ENCODE data around the gene ATP8A1. TPM values are rescaled to one million over a fixed set of nuclear protein-coding genes. Genes with fewer than 3 reads are reported as not detected.
"Not testable (repeated sequence)": the region's sequence is repeated elsewhere in the genome, so short reads cannot be mapped to it uniquely, and the experiment has no call there.

The ATP8A1 gene
- total and polyA plus RNA-seq, 2 of the 8 experiments (the other 6 are each of a cell fraction or from before 2014, with no cell fraction given) = 3.7 to 14.9 TPM

GRCh38 chr4:42701780-42702179, 44.9 kb upstream of the ATP8A1 start:
- H2BK5ac ChIP-seq (ENCODE audit: low read depth, low read length); H3K4ac ChIP-seq (replicated peaks; ENCODE audit: insufficient read length, low read depth, low read length); H3K79me2 ChIP-seq (ENCODE audit: control insufficient read depth in 1 of 2, insufficient read depth in 2 of 2, low read length in 2 of 2); H4K91ac ChIP-seq (replicated peaks; ENCODE audit: insufficient read length, low read length); H2AFZ ChIP-seq (ENCODE audit: low read length); DNase-seq (ENCODE audit: low read depth in 1 of 2, low spot score in 2 of 2); H3K4me3 ChIP-seq (ENCODE audit: extremely low read depth in 1 of 4, insufficient read depth in 2 of 4, low read depth in 3 of 4, low read length in 4 of 4); POLR2A ChIA-PET (ENCODE audit: partially characterized antibody); H3K14ac ChIP-seq (ENCODE audit: insufficient read length); CTCF ChIA-PET (ENCODE audit: partially characterized antibody); H4K5ac ChIP-seq (ENCODE audit: insufficient read length, low read depth, low read length); H3K9me3 ChIP-seq (ENCODE audit: insufficient read depth in 2 of 2, low read depth in 1 of 2, low read length in 1 of 2); H3K18ac ChIP-seq (ENCODE audit: extremely low read depth, low read length); H2AK5ac ChIP-seq (ENCODE audit: low read depth, low read length); H3K23me2 ChIP-seq (ENCODE audit: low read depth, low read length); H3K27ac ChIP-seq (ENCODE audit: low read depth, low read length); H2BK120ac ChIP-seq (replicated peaks; ENCODE audit: low read depth, low read length); H3K4me2 ChIP-seq (ENCODE audit: insufficient read depth in 1 of 2, low read depth in 2 of 2, low read length in 2 of 2); H3K9ac ChIP-seq (replicated peaks in 1 of 4; ENCODE audit: extremely low read depth in 1 of 4, low read depth in 3 of 4, low read length in 3 of 4); FAIRE-seq; H3K27me3 ChIP-seq (replicated peaks in 1 of 4; ENCODE audit: control insufficient read depth in 3 of 4, extremely low read depth in 1 of 4, insufficient read depth in 3 of 4, low read length in 3 of 4); H2BK20ac ChIP-seq (ENCODE audit: low read length); H4K8ac ChIP-seq (ENCODE audit: extremely low read depth, insufficient read depth, low read length); H2BK15ac ChIP-seq (ENCODE audit: low read length); H3K56ac ChIP-seq (replicated peaks; ENCODE audit: insufficient read length, low read depth, low read length); H4K20me1 ChIP-seq (replicated peaks in 1 of 2; ENCODE audit: control insufficient read depth in 1 of 2, insufficient read depth in 2 of 2, low read length in 2 of 2); H3K79me1 ChIP-seq (ENCODE audit: low read depth, low read length); H2BK12ac ChIP-seq (ENCODE audit: low read depth, low read length); H3K23ac ChIP-seq (ENCODE audit: insufficient read length); H3K4me1 ChIP-seq (replicated peaks in 1 of 4; ENCODE audit: control insufficient read depth in 3 of 4, insufficient read depth in 4 of 4, low read length in 3 of 4); H3K36me3 ChIP-seq (ENCODE audit: control insufficient read depth in 2 of 4, insufficient read depth in 4 of 4, low read length in 3 of 4): not testable (repeated sequence)
- WGBS, 2 experiments (ENCODE audit: extremely low coverage in 1 of 2, insufficient coverage in 1 of 2, insufficient read length in 1 of 2, insufficient replicate concordance in 2 of 2, low coverage in 1 of 2, low lambda C conversion rate in 2 of 2, missing lambda C conversion rate in 1 of 2) = 90% methylated on average over 7 of the region's 7 CpGs; no CpG with 5 or more reads in 1 of the 2 experiments
